Fibroblast of lung (primary cell): ENCODE measurements around the gene DYNC2I2. TPM values are rescaled to one million over a fixed set of nuclear protein-coding genes. Genes with fewer than 3 reads are reported as not detected.

Source experiments
- DNase-seq, 2 donors: peaks; one replicate each; pipeline versions ENCODE4 v3.0.0 to v3.0.0-alpha.2; 2010; ENCODE audit warnings: low read depth in 2 of 2
- H2AFZ ChIP-seq: 2 replicates; pipeline ENCODE4 v1.5.1; 2012; ENCODE audit warnings: low read length, control low read depth, inconsistent platforms
- H3K27ac ChIP-seq: 2 replicates; pipeline ENCODE4 v1.5.1; 2011; ENCODE audit warnings: low read length, control low read depth; ENCODE audit not compliant: insufficient read depth
- H3K27me3 ChIP-seq: 2 replicates; pipeline ENCODE4 v1.5.1; 2011; ENCODE audit warnings: mild to moderate bottlenecking, low read length; ENCODE audit not compliant: control insufficient read depth, insufficient read depth
- H3K36me3 ChIP-seq: 2 replicates; pipeline ENCODE4 v1.5.1; 2011; ENCODE audit warnings: low read length; ENCODE audit not compliant: control insufficient read depth, insufficient read depth
- H3K4me1 ChIP-seq: 2 replicates; pipeline ENCODE4 v1.5.1; 2011; ENCODE audit warnings: low read length; ENCODE audit not compliant: control insufficient read depth, insufficient read depth; ENCODE audit errors: extremely low read depth
- H3K4me2 ChIP-seq: 2 replicates; pipeline ENCODE4 v1.5.1; 2011; ENCODE audit warnings: low read length, control low read depth; ENCODE audit not compliant: insufficient read depth; ENCODE audit errors: extremely low read depth
- H3K4me3 ChIP-seq, 4 experiments: fragments of 200-600 bp in 1 of 4; sonication (generic) in 1 of 4; replicated peaks in 1 of 4; 2 replicates each; pipeline ENCODE4 v1.5.1; 2011 to 2016; ENCODE audit warnings: low read length in 4 of 4, low read depth in 3 of 4, mild to moderate bottlenecking in 3 of 4, control low read depth in 2 of 4, inconsistent platforms in 1 of 4, mixed read lengths in 1 of 4; ENCODE audit not compliant: insufficient read depth in 1 of 4; ENCODE audit errors: control extremely low read depth in 1 of 4
- H3K79me2 ChIP-seq: 2 replicates; pipeline ENCODE4 v1.5.1; 2012; ENCODE audit warnings: mild to moderate bottlenecking, low read length, inconsistent platforms; ENCODE audit not compliant: control insufficient read depth, insufficient read depth
- H3K9ac ChIP-seq: 2 replicates; pipeline ENCODE4 v1.5.1; 2011; ENCODE audit warnings: mild to moderate bottlenecking, low read length, control low read depth; ENCODE audit not compliant: insufficient read depth
- H3K9me3 ChIP-seq: 2 replicates; pipeline ENCODE4 v1.5.1; 2012; ENCODE audit warnings: low read depth, low read length; ENCODE audit not compliant: control insufficient read depth, insufficient read depth
- H4K20me1 ChIP-seq: 2 replicates; pipeline ENCODE4 v1.5.1; 2011; ENCODE audit warnings: low read length; ENCODE audit not compliant: control insufficient read depth, insufficient read depth; ENCODE audit errors: extremely low read depth
- EZH2 ChIP-seq: IDR thresholded peaks from 2 replicates; pipeline ENCODE4 v1.5.1; 2012; ENCODE audit warnings: low read length, control low read depth, mild to moderate bottlenecking; ENCODE audit errors: missing control alignments
- polyA plus RNA-seq, 2 donors: library from polyadenylated mRNA; depleted of rRNA in 1 of 2; stranded (reverse) in 1 of 2; unstranded in 1 of 2; fragments of >200 nt; gene quantifications; 2 replicates each; pipeline ENCODE4 v1.2.1, GENCODE V29; 2011 to 2012; ENCODE audit warnings: missing spikeins in 1 of 2
- total RNA-seq: library from RNA; depleted of rRNA; stranded (reverse); fragments of >200 nt; gene quantifications from 2 replicates; pipeline ENCODE4 v1.2.1, GENCODE V29; 2014
- TF ChIP-seq, protein P1 (sequence below), 2 donors: IDR thresholded peaks in 1 of 2; conservative IDR thresholded peaks in 1 of 2; 1 replicate in 1 of 2; 2 replicates in 1 of 2; pipeline ENCODE4 v1.5.1; 2011 to 2012; ENCODE audit warnings: low read length in 2 of 2, control low read depth in 1 of 2, inconsistent platforms in 1 of 2, low read depth in 1 of 2, mild to moderate bottlenecking in 1 of 2

DYNC2I2 gene
- total and polyA plus RNA-seq, 2 donors (not counting 1 experiment from before 2014, with no cell fraction given), result 13.2 to 41.5 TPM

DNA sequence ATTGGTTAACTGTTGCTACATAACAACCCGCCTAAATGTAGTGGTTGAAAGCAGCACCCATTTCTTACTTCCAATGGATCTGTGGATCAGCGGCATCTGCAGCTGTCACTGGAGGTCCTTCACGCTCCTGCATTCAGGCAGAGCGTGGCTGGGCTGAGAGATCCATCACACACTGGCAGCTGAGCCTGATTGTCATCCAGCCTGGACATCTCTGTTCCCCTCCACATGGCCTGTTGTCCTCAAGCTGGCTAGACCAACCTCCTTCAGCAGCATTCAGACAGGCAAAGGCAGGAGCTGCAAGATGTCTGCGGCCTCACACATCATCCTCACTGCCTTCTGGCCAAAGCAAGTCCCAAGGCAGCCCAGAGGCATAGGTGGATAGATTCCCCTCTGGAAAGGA, 36.9 kb downstream of the DYNC2I2 start:
- no peaks in the 10 kb centered on the region for H3K27me3 ChIP-seq
- no peaks in the 10 kb centered on the region for H3K79me2 ChIP-seq
- H3K9ac ChIP-seq, result no peak overlapping the region
- no peak overlapping the region for H3K4me3 ChIP-seq
- H2AFZ ChIP-seq, result no peak overlapping the region
- H3K9me3 ChIP-seq, result no peaks in the 10 kb centered on the region
- H4K20me1 ChIP-seq, result no peaks in the 10 kb centered on the region
- DNase-seq, result no peak
- H3K4me2 ChIP-seq, result no peak overlapping the region
- no peaks in the 10 kb centered on the region for H3K4me1 ChIP-seq
- peaks cover 49% of the 10 kb centered on the region for H3K36me3 ChIP-seq
- TF ChIP-seq, protein P1, sequence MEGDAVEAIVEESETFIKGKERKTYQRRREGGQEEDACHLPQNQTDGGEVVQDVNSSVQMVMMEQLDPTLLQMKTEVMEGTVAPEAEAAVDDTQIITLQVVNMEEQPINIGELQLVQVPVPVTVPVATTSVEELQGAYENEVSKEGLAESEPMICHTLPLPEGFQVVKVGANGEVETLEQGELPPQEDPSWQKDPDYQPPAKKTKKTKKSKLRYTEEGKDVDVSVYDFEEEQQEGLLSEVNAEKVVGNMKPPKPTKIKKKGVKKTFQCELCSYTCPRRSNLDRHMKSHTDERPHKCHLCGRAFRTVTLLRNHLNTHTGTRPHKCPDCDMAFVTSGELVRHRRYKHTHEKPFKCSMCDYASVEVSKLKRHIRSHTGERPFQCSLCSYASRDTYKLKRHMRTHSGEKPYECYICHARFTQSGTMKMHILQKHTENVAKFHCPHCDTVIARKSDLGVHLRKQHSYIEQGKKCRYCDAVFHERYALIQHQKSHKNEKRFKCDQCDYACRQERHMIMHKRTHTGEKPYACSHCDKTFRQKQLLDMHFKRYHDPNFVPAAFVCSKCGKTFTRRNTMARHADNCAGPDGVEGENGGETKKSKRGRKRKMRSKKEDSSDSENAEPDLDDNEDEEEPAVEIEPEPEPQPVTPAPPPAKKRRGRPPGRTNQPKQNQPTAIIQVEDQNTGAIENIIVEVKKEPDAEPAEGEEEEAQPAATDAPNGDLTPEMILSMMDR (conservative IDR thresholded peaks at IDR 0.05 in 1 of 2, IDR thresholded peaks at IDR 0.05 in 1 of 2; ENCODE audit: low read depth in 1 of 2, low read length in 2 of 2), result no peak
- H3K27ac ChIP-seq, result no peak overlapping the region

DNA sequence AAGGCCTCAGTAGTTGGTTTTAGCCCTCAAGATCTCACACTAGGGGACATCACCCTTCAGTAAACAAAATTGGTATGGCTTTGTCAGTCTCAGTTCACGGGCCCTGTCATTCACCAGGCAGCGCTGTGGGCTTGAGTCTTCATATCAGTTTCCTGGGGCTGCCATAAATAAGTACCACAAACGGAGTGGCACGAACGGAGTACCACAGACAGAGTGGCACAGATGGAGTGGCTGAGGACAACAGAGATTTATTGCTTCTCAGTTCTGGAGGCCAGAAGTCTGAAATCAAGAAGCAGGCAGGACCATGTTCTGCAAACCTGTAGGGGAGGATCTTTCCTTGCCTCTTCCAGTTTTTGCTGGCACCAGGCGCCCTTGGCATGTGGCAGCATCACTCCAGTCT, 37.5 kb downstream of the DYNC2I2 start:
- no peak overlapping the region for H3K4me3 ChIP-seq
- no peaks in the 10 kb centered on the region for H3K9me3 ChIP-seq
- H3K4me1 ChIP-seq, result no peaks in the 10 kb centered on the region
- no peak overlapping the region for H3K27ac ChIP-seq
- H3K79me2 ChIP-seq, result no peaks in the 10 kb centered on the region
- no peak overlapping the region for H3K9ac ChIP-seq
- no peak for TF ChIP-seq EZH2
- TF ChIP-seq, protein P1 (conservative IDR thresholded peaks at IDR 0.05 in 1 of 2, IDR thresholded peaks at IDR 0.05 in 1 of 2; ENCODE audit: low read depth in 1 of 2, low read length in 2 of 2), result no peak
- H3K36me3 ChIP-seq, result peaks cover 45% of the 10 kb centered on the region
- no peak for DNase-seq
- no peaks in the 10 kb centered on the region for H4K20me1 ChIP-seq
- H3K27me3 ChIP-seq, result no peaks in the 10 kb centered on the region
- no peak overlapping the region for H3K4me2 ChIP-seq
- H2AFZ ChIP-seq, result no peak overlapping the region

DNA sequence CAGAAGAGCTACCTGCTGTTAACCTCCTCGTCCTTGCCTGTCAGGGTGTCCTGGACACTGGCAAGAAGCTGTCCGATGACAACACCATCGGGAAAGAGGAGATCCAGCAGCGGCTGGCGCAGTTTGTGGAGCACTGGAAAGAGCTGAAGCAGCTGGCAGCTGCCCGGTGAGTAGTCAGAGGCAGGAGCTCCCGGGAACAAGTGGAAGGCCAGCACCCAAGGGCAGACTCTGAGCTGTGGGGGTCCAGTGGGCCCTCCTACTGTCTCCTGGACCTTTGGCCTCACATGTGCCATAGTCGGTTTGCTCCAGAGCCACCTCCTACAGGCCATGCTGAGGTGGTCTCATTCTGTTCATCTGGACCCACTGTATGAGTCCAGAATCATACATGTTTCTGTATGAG, 38.7 kb downstream of the DYNC2I2 start:
- Histone ChIP-seq H3K4me2 (no peak overlapping the region), H2AFZ (no peak overlapping the region), H3K36me3 (peaks cover 48% of the 10 kb centered on the region), H3K27me3 (no peaks in the 10 kb centered on the region), H3K9me3 (no peaks in the 10 kb centered on the region), H3K9ac (no peak overlapping the region), H3K4me1 (no peaks in the 10 kb centered on the region), H3K79me2 (no peaks in the 10 kb centered on the region), H4K20me1 (no peaks in the 10 kb centered on the region), H3K4me3 (no peak overlapping the region), H3K27ac (no peak overlapping the region)
- DNase-seq, result no peak
- no peak for TF ChIP-seq EZH2
- TF ChIP-seq, protein P1 (conservative IDR thresholded peaks at IDR 0.05 in 1 of 2, IDR thresholded peaks at IDR 0.05 in 1 of 2; ENCODE audit: low read depth in 1 of 2, low read length in 2 of 2), result no peak
